Right renal cortex interstitium (tissue), 3 donors: ENCODE data around the gene ASB15. TPM values are rescaled to one million over a fixed set of nuclear protein-coding genes. Genes with fewer than 3 reads are reported as not detected.

Experiments used
- DNase-seq, 3 donors: peaks; one replicate each; pipeline ENCODE4 v3.0.0-alpha.2; 2013; ENCODE audit warnings: low read depth in 3 of 3, low spot score in 2 of 3
- polyA plus RNA-seq, 3 donors: library from polyadenylated mRNA; unstranded; fragments of 120-200 nt; gene quantifications; one replicate each; pipeline ENCODE4 v1.2.1, GENCODE V29; 2013; ENCODE audit not compliant: insufficient read length in 3 of 3

ASB15 gene
- polyA plus RNA-seq, 3 donors, result 1.1 to 2.0 (median 1.8) TPM

GRCh38 chr7:123661765-123662164 is 60.1 kb downstream of the ASB15 start:
- DNase-seq, result no peak

- DNase-seq, result no peak
Measured at GRCh38 chr7:123662293-123662692, 60.7 kb downstream of the ASB15 start.

DNA sequence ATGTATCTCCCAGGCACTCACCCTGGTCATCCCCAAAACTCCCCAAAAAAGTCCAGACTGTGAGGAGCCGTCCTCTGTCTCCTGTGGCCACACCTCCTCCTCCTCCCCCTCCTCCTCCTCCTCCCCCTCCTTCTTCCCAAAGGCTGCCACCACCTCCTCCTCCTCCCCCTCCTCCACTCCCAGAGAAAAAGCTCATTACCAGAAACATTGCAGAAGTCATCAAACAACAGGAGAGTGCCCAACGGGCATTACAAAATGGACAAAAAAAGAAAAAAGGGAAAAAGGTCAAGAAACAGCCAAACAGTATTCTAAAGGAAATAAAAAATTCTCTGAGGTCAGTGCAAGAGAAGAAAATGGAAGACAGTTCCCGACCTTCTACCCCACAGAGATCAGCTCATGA is 61.1 kb downstream of the ASB15 start:
- no peak for DNase-seq

GRCh38 chr7:123663200-123663599 is 61.6 kb downstream of the ASB15 start:
- no peak for DNase-seq

DNA sequence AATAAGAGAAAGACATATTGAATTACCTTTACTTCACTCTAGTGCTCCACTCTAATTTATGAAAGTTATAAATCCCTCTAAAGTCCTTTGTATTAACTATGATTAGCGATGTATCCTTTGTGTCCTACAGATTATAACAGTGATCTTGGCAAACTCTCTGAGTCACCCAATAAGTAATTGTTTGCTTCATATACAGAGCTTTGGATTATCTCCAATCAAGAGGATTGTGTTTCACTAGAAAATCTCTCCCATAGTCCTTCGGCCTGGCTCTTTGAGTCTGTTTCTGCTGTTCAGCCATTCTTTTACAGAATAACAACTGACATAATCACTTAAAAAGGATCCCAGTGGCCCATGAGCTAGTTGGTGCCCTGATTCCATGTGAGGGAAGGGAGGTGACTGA is 63.5 kb downstream of the ASB15 start:
- DNase-seq, result no peak

- DNase-seq, result no peak
Measured at GRCh38 chr7:123665896-123666295, 64.3 kb downstream of the ASB15 start.

DNA sequence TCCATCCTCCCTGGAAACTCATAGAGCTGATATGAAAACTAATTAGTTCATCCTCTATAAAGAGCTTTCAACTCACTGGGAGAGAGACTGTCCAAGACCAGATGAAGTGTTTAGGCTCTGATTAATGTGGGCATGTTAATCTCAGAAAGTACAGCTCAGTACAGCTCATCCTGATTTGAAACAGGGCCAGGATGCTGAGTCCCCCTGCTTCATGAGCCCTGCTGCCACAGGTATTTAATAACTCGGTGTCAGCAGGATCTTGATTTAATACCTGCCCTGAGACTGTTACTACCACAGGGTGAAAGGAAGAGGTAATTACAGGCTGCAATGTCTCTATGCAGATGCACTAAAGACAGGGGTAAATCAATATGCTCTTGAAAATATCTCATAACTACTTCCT is 64.9 kb downstream of the ASB15 start:
- DNase-seq, result no peak

GRCh38 chr7:123669485-123669884 is 67.9 kb downstream of the ASB15 start:
- no peak for DNase-seq

DNA sequence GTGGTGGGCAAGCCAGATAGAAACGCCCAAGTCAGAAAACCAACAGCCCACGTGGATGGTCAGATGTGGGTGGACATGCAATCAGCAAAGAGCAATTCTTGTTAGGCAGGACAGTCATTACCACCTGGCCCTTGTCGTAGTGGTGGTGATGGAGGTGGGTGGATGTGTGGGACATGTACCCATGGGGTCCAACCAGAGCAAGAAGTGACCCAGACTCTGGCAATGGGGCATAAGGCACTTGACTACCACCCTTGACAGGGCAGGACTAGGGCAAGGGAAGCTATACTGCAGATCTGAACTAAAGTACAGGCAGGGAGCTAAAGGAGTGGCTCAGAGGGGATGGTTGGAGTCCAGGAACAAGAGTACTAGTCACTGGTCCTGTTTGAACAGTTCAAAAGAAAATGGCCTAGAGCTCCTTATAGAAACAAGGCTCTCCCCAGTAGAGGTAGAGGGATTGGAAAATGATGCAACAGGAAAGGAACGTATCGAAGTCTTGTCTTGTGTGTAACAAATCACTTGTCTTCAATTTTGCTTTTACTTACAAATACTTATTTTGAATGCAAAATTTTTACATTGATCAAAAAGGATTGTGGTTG is 71.6 kb downstream of the ASB15 start:
- no peak for DNase-seq

DNA sequence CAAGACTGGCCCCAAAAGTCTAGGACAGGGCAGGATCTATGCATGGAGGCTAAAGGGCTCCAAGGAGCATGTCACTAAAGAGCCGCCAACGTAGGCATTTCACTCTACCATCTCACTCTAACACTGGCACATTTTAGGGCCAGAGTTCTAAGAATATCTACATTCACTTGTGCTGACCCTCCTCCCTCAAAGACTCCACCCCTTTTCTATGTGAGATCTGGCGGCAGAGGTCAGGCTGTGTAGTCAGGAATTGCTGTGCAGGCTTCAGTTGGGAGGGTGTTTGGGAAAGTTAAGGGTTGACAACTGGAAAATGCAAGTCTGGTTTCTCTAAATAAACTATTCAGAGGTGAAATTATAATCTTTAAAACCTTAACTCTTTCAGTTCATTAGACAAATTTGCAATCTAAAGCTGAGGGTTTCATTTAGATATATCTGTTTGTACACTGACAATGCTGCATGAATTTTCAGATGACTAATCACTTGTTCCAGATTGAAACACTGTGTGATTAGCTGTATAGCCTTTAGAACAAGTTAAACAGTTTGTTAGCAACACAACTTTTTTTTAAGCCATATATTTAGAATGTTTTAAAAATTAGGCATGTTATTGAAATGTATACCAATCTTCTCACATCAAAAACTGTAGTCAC is 72.3 kb downstream of the ASB15 start:
- DNase-seq, result no peak

DNA sequence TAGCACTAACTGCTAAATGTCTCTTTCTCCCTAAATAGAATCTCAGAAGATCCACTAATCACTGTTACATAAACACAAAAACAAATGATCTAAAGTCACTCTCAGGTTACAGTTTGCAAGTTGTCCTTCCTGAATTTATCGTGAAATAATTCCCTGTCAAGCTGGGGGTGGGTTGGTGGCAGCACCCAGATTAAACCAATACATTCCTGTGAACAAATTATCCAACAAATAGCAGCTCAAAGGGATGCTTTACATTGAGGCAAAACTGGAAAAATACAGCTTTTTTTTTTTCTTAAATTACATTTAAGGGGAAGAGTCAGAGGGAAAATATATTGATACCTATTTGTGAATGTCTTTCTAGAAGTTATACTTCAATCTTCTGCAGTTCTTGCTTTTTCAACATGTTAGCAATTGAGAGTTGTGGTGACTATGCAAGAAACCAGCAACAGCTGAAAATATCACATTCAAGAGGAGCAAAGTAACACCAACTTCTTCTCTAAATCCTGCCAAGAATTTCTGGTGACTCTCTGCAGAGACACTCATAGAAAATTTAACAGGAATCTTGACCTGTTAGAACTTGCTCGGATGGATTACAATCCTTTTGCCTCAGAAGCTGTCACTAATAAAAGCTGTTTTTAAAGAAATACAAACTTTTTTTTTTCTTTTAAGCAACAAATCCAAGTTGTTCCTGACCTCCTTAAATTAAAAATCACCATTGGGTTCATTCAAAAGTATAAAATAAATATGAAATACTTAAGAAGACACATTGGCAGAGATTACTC is 73.0 kb downstream of the ASB15 start:
- no peak for DNase-seq

- DNase-seq, result no peak
Measured at GRCh38 chr7:123675181-123675473, 73.5 kb downstream of the ASB15 start.

GRCh38 chr7:123677061-123677715 is 75.6 kb downstream of the ASB15 start:
- DNase-seq, result no peak

DNA sequence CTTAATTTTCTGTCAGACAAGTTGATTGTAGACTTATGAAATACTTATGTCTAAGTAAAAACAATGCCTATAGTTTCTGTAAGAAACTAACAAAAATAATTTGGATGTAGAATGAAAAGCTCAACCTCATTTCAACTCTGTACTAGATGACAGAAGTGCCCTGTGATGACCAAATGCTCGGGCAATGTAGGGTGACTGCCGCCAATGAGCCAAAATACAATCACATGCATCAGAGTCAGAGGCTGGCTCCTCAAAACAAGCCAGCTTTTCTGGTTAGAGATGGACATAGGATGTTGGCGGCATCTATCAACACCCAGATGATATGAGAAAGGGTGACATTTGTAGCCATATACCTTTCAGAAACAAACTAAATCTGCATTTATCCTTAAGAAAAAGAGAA is 78.0 kb downstream of the ASB15 start:
- no peak for DNase-seq

GRCh38 chr7:123680580-123680979 is 79.0 kb downstream of the ASB15 start:
- DNase-seq, result no peak

- DNase-seq, result no peak
Measured at GRCh38 chr7:123681561-123681960, 79.9 kb downstream of the ASB15 start.

- peak in 2 of 3 donors; percentile 32 to 49 for DNase-seq
Measured at GRCh38 chr7:123682690-123683089, 81.1 kb downstream of the ASB15 start.

- DNase-seq, result no peak
Measured at GRCh38 chr7:123687161-123687560, 85.5 kb downstream of the ASB15 start.

- no peak for DNase-seq
Measured at GRCh38 chr7:123687727-123688126, 86.1 kb downstream of the ASB15 start.
